Thyroid gland (tissue), 4 donors: ENCODE results near the gene RASSF1.

Experiments used
- CTCF ChIP-seq, 6 experiments: fragments of 200-600 bp in 3 of 6; fragments of 450-650 bp in 3 of 6; sonication (generic) in 3 of 6; IDR thresholded peaks; one replicate each; pipeline ENCODE4 v1.5.1; 2016 to 2019; ENCODE audit warnings: antibody characterized with exemption in 6 of 6, mild to moderate bottlenecking in 2 of 6, inconsistent platforms in 1 of 6, moderate library complexity in 1 of 6
- POLR2A ChIP-seq, 2 donors: fragments of 450-650 bp; IDR thresholded peaks; one replicate each; pipeline ENCODE4 v1.6.1; 2017; ENCODE audit warnings: antibody characterized with exemption in 2 of 2, mild to moderate bottlenecking in 2 of 2, moderate library complexity in 1 of 2

- TF ChIP-seq CTCF (IDR thresholded peaks at IDR 0.05) (no peak), POLR2A (IDR thresholded peaks at IDR 0.05) (no peak)
Measured at GRCh38 chr3:50388720-50389413, 48.2 kb upstream of the RASSF1 start.
